Ishikawa (cell line): Measurements from ENCODE around the gene P4HA3.

ENCODE experiments used
- CEBPB ChIP-seq: IDR thresholded peaks from 2 replicates; pipeline ENCODE4 v1.6.1; 2012
- CREB1 ChIP-seq: IDR thresholded peaks from 2 replicates; pipeline ENCODE4 v1.6.1; 2012; ENCODE audit warnings: low read depth
- EGR1 ChIP-seq: IDR thresholded peaks from 2 replicates; pipeline ENCODE4 v1.6.1; 2012
- EP300 ChIP-seq: IDR thresholded peaks from 2 replicates; pipeline ENCODE4 v1.6.1; 2012; ENCODE audit warnings: borderline replicate concordance
- NFIC ChIP-seq: IDR thresholded peaks from 2 replicates; pipeline ENCODE4 v1.6.1; 2012
- TAF1 ChIP-seq: IDR thresholded peaks from 2 replicates; pipeline ENCODE4 v1.6.1; 2012; ENCODE audit warnings: low read depth, mild to moderate bottlenecking
- TCF12 ChIP-seq: IDR thresholded peaks from 2 replicates; pipeline ENCODE4 v1.6.1; 2012; ENCODE audit warnings: low read depth
- TEAD4 ChIP-seq: IDR thresholded peaks from 2 replicates; pipeline ENCODE4 v1.6.1; 2012
- YY1 ChIP-seq: IDR thresholded peaks from 2 replicates; pipeline ENCODE4 v1.6.1; 2012; ENCODE audit warnings: low read depth
- ZBTB7A ChIP-seq: IDR thresholded peaks from 2 replicates; pipeline ENCODE4 v1.6.1; 2012; ENCODE audit warnings: low read depth
- TF ChIP-seq, protein P1 (sequence below): IDR thresholded peaks from 2 replicates; pipeline ENCODE4 v1.6.1; 2012; ENCODE audit warnings: low read depth, mild to moderate bottlenecking
- TF ChIP-seq, protein P2 (sequence below): IDR thresholded peaks from 2 replicates; pipeline ENCODE4 v1.6.1; 2012

- TF ChIP-seq EP300 (no peak), TCF12 (no peak), EGR1 (no peak), CREB1 (no peak), ZBTB7A (no peak), TEAD4 (no peak), CEBPB (no peak), YY1 (no peak), TAF1 (no peak), NFIC (no peak)
- TF ChIP-seq, protein P1, sequence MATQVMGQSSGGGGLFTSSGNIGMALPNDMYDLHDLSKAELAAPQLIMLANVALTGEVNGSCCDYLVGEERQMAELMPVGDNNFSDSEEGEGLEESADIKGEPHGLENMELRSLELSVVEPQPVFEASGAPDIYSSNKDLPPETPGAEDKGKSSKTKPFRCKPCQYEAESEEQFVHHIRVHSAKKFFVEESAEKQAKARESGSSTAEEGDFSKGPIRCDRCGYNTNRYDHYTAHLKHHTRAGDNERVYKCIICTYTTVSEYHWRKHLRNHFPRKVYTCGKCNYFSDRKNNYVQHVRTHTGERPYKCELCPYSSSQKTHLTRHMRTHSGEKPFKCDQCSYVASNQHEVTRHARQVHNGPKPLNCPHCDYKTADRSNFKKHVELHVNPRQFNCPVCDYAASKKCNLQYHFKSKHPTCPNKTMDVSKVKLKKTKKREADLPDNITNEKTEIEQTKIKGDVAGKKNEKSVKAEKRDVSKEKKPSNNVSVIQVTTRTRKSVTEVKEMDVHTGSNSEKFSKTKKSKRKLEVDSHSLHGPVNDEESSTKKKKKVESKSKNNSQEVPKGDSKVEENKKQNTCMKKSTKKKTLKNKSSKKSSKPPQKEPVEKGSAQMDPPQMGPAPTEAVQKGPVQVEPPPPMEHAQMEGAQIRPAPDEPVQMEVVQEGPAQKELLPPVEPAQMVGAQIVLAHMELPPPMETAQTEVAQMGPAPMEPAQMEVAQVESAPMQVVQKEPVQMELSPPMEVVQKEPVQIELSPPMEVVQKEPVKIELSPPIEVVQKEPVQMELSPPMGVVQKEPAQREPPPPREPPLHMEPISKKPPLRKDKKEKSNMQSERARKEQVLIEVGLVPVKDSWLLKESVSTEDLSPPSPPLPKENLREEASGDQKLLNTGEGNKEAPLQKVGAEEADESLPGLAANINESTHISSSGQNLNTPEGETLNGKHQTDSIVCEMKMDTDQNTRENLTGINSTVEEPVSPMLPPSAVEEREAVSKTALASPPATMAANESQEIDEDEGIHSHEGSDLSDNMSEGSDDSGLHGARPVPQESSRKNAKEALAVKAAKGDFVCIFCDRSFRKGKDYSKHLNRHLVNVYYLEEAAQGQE: no peak
- TF ChIP-seq, protein P2, sequence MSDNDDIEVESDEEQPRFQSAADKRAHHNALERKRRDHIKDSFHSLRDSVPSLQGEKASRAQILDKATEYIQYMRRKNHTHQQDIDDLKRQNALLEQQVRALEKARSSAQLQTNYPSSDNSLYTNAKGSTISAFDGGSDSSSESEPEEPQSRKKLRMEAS: no peak
Observed at GRCh38 chr11:74318241-74318932, 6.9 kb upstream of the P4HA3 start.
